Body of pancreas (tissue), 4 donors: ENCODE measurements around the gene PCBP3. TPM values are rescaled to one million over a fixed set of nuclear protein-coding genes. Genes with fewer than 3 reads are reported as not detected.

Source experiments
- ATAC-seq: fragments of 150-250 bp; one replicate; pipeline ENCODE4 v1.9.1; 2016
- DNase-seq, 4 donors: peaks; one replicate each; pipeline ENCODE4 v3.0.0-alpha.2; 2019
- H3K27ac ChIP-seq, 4 donors: fragments of 200-600 bp; sonication (generic); 1 replicate in 3 of 4; 2 replicates in 1 of 4; pipeline versions ENCODE4 v1.5.1 to v1.6.1; 2016 to 2019; ENCODE audit warnings: mild to moderate bottlenecking in 1 of 4, mixed read lengths in 1 of 4, moderate library complexity in 1 of 4
- H3K27me3 ChIP-seq, 2 donors: fragments of 200-600 bp; sonication (generic); one replicate each; pipeline ENCODE4 v1.6.0; 2016; ENCODE audit warnings: mild to moderate bottlenecking in 1 of 2
- H3K36me3 ChIP-seq, 2 donors: fragments of 200-600 bp; sonication (generic); replicated peaks in 1 of 2; 2 replicates each; pipeline ENCODE4 v1.5.1; 2016; ENCODE audit warnings: low read depth in 2 of 2; ENCODE audit not compliant: insufficient read depth in 1 of 2
- H3K4me1 ChIP-seq: fragments of 200-600 bp; sonication (generic); one replicate; pipeline ENCODE4 v1.6.0; 2016
- H3K4me3 ChIP-seq, 2 donors: fragments of 200-600 bp; sonication (generic); 1 replicate in 1 of 2; 2 replicates in 1 of 2; pipeline ENCODE4 v1.5.1; 2016 to 2019
- H3K9me3 ChIP-seq, 3 donors: fragments of 200-600 bp; sonication (generic); 1 replicate in 2 of 3; 2 replicates in 1 of 3; pipeline ENCODE4 v1.5.1; 2016
- CTCF ChIP-seq, 7 experiments: fragments of 450-650 bp in 4 of 7; fragments of 200-600 bp in 3 of 7; sonication (generic) in 3 of 7; IDR thresholded peaks; one replicate each; pipeline ENCODE4 v1.5.1; 2016 to 2019; ENCODE audit warnings: antibody characterized with exemption in 7 of 7
- POLR2A ChIP-seq, 3 donors: fragments of 450-650 bp; IDR thresholded peaks; one replicate each; pipeline ENCODE4 v1.6.1; 2016; ENCODE audit warnings: antibody characterized with exemption in 3 of 3, mild to moderate bottlenecking in 2 of 3
- WGBS, 2 donors: methylation state at CpG; one replicate each; pipeline ENCODE4 v1.1.5; 2017; 5-methylcytosine and 5-hydroxymethylcytosine counted together
- intact Hi-C: fragments of 100-400 bp; cut with DNase I; formaldehyde crosslinking; loops from one replicate; pipeline ENCODE4 v1.15.1; 2023
- total RNA-seq, 2 donors: library from RNA; depleted of rRNA; stranded (reverse); fragments of >200 nt; gene quantifications; one replicate each; pipeline ENCODE4 v1.1.0, GENCODE V29; 2016

Gene PCBP3
- total RNA-seq, 2 donors from 2014 or later = 1.3 to 4.6 TPM

DNA sequence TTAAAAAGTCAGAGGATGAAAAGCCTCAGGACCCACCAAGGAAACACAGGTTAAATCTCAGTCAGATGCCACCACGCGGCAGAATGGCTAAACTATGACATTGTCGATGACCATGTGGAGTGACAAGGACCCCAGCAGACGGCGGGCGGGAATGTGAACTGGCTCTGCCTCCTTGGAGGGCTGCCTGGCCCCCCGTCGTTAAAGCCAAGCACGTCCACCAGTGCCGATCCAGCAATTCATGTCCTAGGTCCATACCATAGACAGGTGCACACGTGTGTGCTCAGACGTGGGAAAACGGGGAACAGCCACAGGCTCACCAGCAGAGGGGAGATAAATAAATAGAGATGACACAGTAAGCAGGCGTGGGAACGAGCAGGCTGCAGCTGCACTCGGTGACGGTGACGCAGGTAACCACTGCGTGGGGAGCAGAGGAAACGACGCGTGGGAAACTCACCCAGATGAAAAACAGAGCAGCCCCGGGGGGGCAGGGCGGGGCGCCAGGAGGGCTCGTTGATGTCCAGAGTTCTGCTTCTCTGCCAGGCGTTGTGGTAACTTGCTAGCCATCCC is 28.3 kb upstream of the PCBP3 start:
- WGBS, 2 donors = 8 to 11% methylated on average over 26 to 27 of the region's 27 CpGs
- Histone ChIP-seq H3K9me3 (no peaks in the 10 kb centered on the region), H3K36me3 (no peaks in the 10 kb centered on the region), H3K4me1 (peaks cover 9% of the 10 kb centered on the region), H3K27ac (no peak overlapping the region), H3K27me3 (peaks cover 0 to 6% of the 10 kb centered on the region in 2 donors), H3K4me3 (no peak overlapping the region)
- intact Hi-C loops = no loop called here
- ATAC-seq (no peak), DNase-seq (peak in 3 of 4 donors; percentile 25 to 36 (median 31))
- TF ChIP-seq POLR2A (IDR thresholded peaks at IDR 0.05) (no peak), CTCF (IDR thresholded peaks at IDR 0.05) (peak in 1 of 7 experiments; percentile 9)

GRCh38 chr21:45617021-45617921 is 26.3 kb upstream of the PCBP3 start:
- H3K4me3 ChIP-seq = no peak overlapping the region
- H3K27me3 ChIP-seq = peaks cover 0 to 6% of the 10 kb centered on the region in 2 donors
- TF ChIP-seq POLR2A (IDR thresholded peaks at IDR 0.05) = no peak
- TF ChIP-seq CTCF (IDR thresholded peaks at IDR 0.05) = no peak
- H3K27ac ChIP-seq = no peak overlapping the region
- peaks cover 9% of the 10 kb centered on the region for H3K4me1 ChIP-seq
- H3K36me3 ChIP-seq = no peaks in the 10 kb centered on the region
- H3K9me3 ChIP-seq = no peaks in the 10 kb centered on the region
- no peak for ATAC-seq
- intact Hi-C loops = no loop called here
- 29 to 38% methylated on average over 14 to 19 of the region's 19 CpGs for WGBS, 2 donors
- DNase-seq = no peak

- Histone ChIP-seq H3K4me1 (peaks cover 9% of the 10 kb centered on the region), H3K27me3 (peaks cover 0 to 6% of the 10 kb centered on the region in 2 donors), H3K9me3 (no peaks in the 10 kb centered on the region), H3K27ac (no peak overlapping the region), H3K4me3 (no peak overlapping the region), H3K36me3 (no peaks in the 10 kb centered on the region)
- DNase-seq (no peak), ATAC-seq (no peak)
- TF ChIP-seq POLR2A (IDR thresholded peaks at IDR 0.05) = no peak
- no peak for TF ChIP-seq CTCF (IDR thresholded peaks at IDR 0.05)
- 31 to 36% methylated on average over 13 of the region's 13 CpGs for WGBS, 2 donors
- intact Hi-C loops = no loop called here
Measured at GRCh38 chr21:45618287-45618686, 25.2 kb upstream of the PCBP3 start.

- H3K36me3 ChIP-seq = no peaks in the 10 kb centered on the region
- no peaks in the 10 kb centered on the region for H3K9me3 ChIP-seq
- peaks cover 9% of the 10 kb centered on the region for H3K4me1 ChIP-seq
- peaks cover 0 to 6% of the 10 kb centered on the region in 2 donors for H3K27me3 ChIP-seq
- 57 to 65% methylated on average over 6 to 8 of the region's 8 CpGs for whole genome bisulfite sequencing, 2 donors
- intact Hi-C loops = no loop called here
- no peak for ATAC-seq
- TF ChIP-seq POLR2A (IDR thresholded peaks at IDR 0.05) (no peak), CTCF (IDR thresholded peaks at IDR 0.05) (no peak)
- DNase-seq = no peak
- H3K4me3 ChIP-seq = no peak overlapping the region
- H3K27ac ChIP-seq = no peak overlapping the region
Measured at GRCh38 chr21:45618846-45619485, 24.6 kb upstream of the PCBP3 start.
